HFFc6 (cell line): ENCODE measurements around the gene SLC2A8. TPM values are rescaled to one million over a fixed set of nuclear protein-coding genes. Genes with fewer than 3 reads are reported as not detected.

Source experiments
- DNase-seq: peaks from one replicate; pipeline ENCODE4 v3.0.0-alpha.2; 2018
- H3K27ac Mint-ChIP-seq: 2 replicates; pipeline ENCODE4 v1.8.0; 2020; ENCODE audit warnings: mild to moderate bottlenecking, mixed read lengths
- H3K27me3 Mint-ChIP-seq: 2 replicates; pipeline ENCODE4 v1.8.0; 2021; ENCODE audit warnings: mild to moderate bottlenecking, moderate library complexity, mixed read lengths; ENCODE audit not compliant: insufficient read depth
- H3K36me3 Mint-ChIP-seq: 2 replicates; pipeline ENCODE4 v1.8.0; 2021; ENCODE audit warnings: low read depth, mixed read lengths
- H3K4me1 Mint-ChIP-seq: 2 replicates; pipeline ENCODE4 v1.8.0; 2020; ENCODE audit warnings: low read depth, mixed read lengths
- H3K4me3 Mint-ChIP-seq: 2 replicates; pipeline ENCODE4 v1.8.0; 2020; ENCODE audit warnings: mild to moderate bottlenecking, moderate library complexity, mixed read lengths
- H3K9me3 Mint-ChIP-seq: 2 replicates; pipeline ENCODE4 v1.8.0; 2020; ENCODE audit warnings: mild to moderate bottlenecking, mixed read lengths
- CTCF ChIP-seq: fragments of 200-600 bp; sonication (generic); IDR thresholded peaks from 2 replicates; pipeline ENCODE4 v1.5.0; 2021; ENCODE audit warnings: antibody characterized with exemption, mild to moderate bottlenecking
- total RNA-seq, 6 experiments: library from RNA; stranded (reverse); fragmentation: NEBNext Ultra II Directional; extraction: Animal tissue kit (Norgen Biotek cat#: 25700); gene quantifications; 2 replicates in 1 of 6; 3 replicates in 5 of 6; pipeline ENCODE4 v1.2.3, GENCODE V29; 2021

Gene SLC2A8
- total RNA-seq, 6 experiments from 2014 or later: 11.5 to 13.6 (median 12.5) TPM

- no peaks in the 10 kb centered on the region for H3K9me3 Mint-ChIP-seq
- no peak for DNase-seq
- H3K27me3 Mint-ChIP-seq: peaks cover 12% of the 10 kb centered on the region
- H3K4me3 Mint-ChIP-seq: no peak overlapping the region
- no peak for TF ChIP-seq CTCF
- no peaks in the 10 kb centered on the region for H3K36me3 Mint-ChIP-seq
- no peak overlapping the region for H3K27ac Mint-ChIP-seq
- no peaks in the 10 kb centered on the region for H3K4me1 Mint-ChIP-seq
Measured at GRCh38 chr9:127353882-127354281, 43.1 kb upstream of the SLC2A8 start.

GRCh38 chr9:127356906-127357305 is 40.1 kb upstream of the SLC2A8 start:
- TF ChIP-seq CTCF: no peak
- Mint-ChIP-seq H3K4me1 (no peaks in the 10 kb centered on the region), H3K27ac (no peak overlapping the region), H3K27me3 (peaks cover 12% of the 10 kb centered on the region), H3K9me3 (no peaks in the 10 kb centered on the region), H3K4me3 (no peak overlapping the region), H3K36me3 (no peaks in the 10 kb centered on the region)
- no peak for DNase-seq

- Mint-ChIP-seq H3K27me3 (peaks cover 12% of the 10 kb centered on the region), H3K9me3 (no peaks in the 10 kb centered on the region), H3K4me3 (no peak overlapping the region), H3K4me1 (no peaks in the 10 kb centered on the region), H3K27ac (no peak overlapping the region), H3K36me3 (no peaks in the 10 kb centered on the region)
- no peak for TF ChIP-seq CTCF
- DNase-seq: no peak
Measured at GRCh38 chr9:127358023-127358535, 38.9 kb upstream of the SLC2A8 start.

- Mint-ChIP-seq H3K9me3 (no peaks in the 10 kb centered on the region), H3K27ac (no peak overlapping the region), H3K27me3 (peaks cover 12% of the 10 kb centered on the region), H3K36me3 (no peaks in the 10 kb centered on the region), H3K4me3 (no peak overlapping the region), H3K4me1 (no peaks in the 10 kb centered on the region)
- TF ChIP-seq CTCF: no peak
- no peak for DNase-seq
Measured at GRCh38 chr9:127358770-127359169, 38.2 kb upstream of the SLC2A8 start.

GRCh38 chr9:127360250-127360649 is 36.7 kb upstream of the SLC2A8 start:
- Mint-ChIP-seq H3K4me1 (no peaks in the 10 kb centered on the region), H3K27me3 (peaks cover 15% of the 10 kb centered on the region), H3K36me3 (no peaks in the 10 kb centered on the region), H3K27ac (no peak overlapping the region), H3K4me3 (no peak overlapping the region), H3K9me3 (no peaks in the 10 kb centered on the region)
- no peak for DNase-seq
- peak; percentile 34; the same call in 1 of the 2 replicates for TF ChIP-seq CTCF

- Mint-ChIP-seq H3K27ac (no peak overlapping the region), H3K36me3 (no peaks in the 10 kb centered on the region), H3K4me1 (no peaks in the 10 kb centered on the region), H3K9me3 (no peaks in the 10 kb centered on the region), H3K27me3 (peaks cover 12% of the 10 kb centered on the region), H3K4me3 (no peak overlapping the region)
- DNase-seq: no peak
- no peak; the same call in 1 of the 2 replicates for TF ChIP-seq CTCF
Measured at GRCh38 chr9:127360829-127361228, 36.1 kb upstream of the SLC2A8 start.
